Gastroesophageal sphincter (tissue), 4 donors: ENCODE results near the gene RABL2A. TPM values are rescaled to one million over a fixed set of nuclear protein-coding genes. Genes with fewer than 3 reads are reported as not detected.
"Not testable (repeated sequence)": the region's sequence is repeated elsewhere in the genome, so short reads cannot be mapped to it uniquely, and the experiment has no call there.

Experiments used
- ATAC-seq: fragments of 150-250 bp; one replicate; pipeline ENCODE4 v1.9.1; 2016; ENCODE audit warnings: mild to moderate bottlenecking, moderate library complexity
- H3K27ac ChIP-seq, 4 donors: fragments of 200-600 bp; sonication (generic) in 3 of 4; 1 replicate in 3 of 4; 2 replicates in 1 of 4; pipeline ENCODE4 v1.5.1; 2016 to 2019
- H3K27me3 ChIP-seq: fragments of 200-600 bp; sonication (generic); one replicate; pipeline ENCODE4 v1.5.1; 2019
- H3K36me3 ChIP-seq, 2 donors: fragments of 200-600 bp; sonication (generic); one replicate each; pipeline ENCODE4 v1.5.1; 2019; ENCODE audit warnings: control low read depth in 1 of 2
- H3K4me1 ChIP-seq, 3 donors: fragments of 200-600 bp; sonication (generic); 1 replicate in 2 of 3; 2 replicates in 1 of 3; pipeline ENCODE4 v1.5.1; 2016 to 2019; ENCODE audit warnings: control low read depth in 2 of 3
- H3K4me3 ChIP-seq, 2 donors: fragments of 200-600 bp; sonication (generic); one replicate each; pipeline ENCODE4 v1.5.1; 2019; ENCODE audit warnings: mild to moderate bottlenecking in 1 of 2, moderate library complexity in 1 of 2
- H3K9me3 ChIP-seq, 3 donors: fragments of 200-600 bp; sonication (generic); one replicate each; pipeline ENCODE4 v1.5.1; 2017 to 2019; ENCODE audit warnings: control low read depth in 2 of 3
- POLR2A ChIP-seq, 2 donors: fragments of 450-650 bp; IDR thresholded peaks; one replicate each; pipeline ENCODE4 v1.6.1; 2017; ENCODE audit warnings: antibody characterized with exemption in 2 of 2, mild to moderate bottlenecking in 2 of 2, moderate library complexity in 1 of 2
- POLR2AphosphoS5 ChIP-seq: sonication (generic); formaldehyde crosslinking; IDR thresholded peaks from one replicate; pipeline ENCODE4 v1.6.1; 2017; ENCODE audit warnings: antibody characterized with exemption
- WGBS, 2 donors: methylation state at CpG; one replicate each; pipeline ENCODE4 v1.1.5; 2018; ENCODE audit warnings: low coverage in 1 of 2; 5-methylcytosine and 5-hydroxymethylcytosine counted together
- total RNA-seq, 4 donors: library from RNA; depleted of rRNA; stranded (reverse); fragments of >200 nt; gene quantifications; one replicate each; pipeline ENCODE4 v1.1.0, GENCODE V29; 2016
- TF ChIP-seq, protein P1 (sequence below), 4 experiments: fragments of 200-600 bp in 2 of 4; fragments of 450-650 bp in 2 of 4; sonication (generic) in 1 of 4; IDR thresholded peaks; one replicate each; pipeline ENCODE4 v1.5.1; 2017 to 2019; ENCODE audit warnings: antibody characterized with exemption in 4 of 4, mild to moderate bottlenecking in 2 of 4, moderate library complexity in 2 of 4

RABL2A gene
- total RNA-seq = 10 to 100 TPM in 3 of 4 donors, 1 to 10 TPM in 1; 3.0 to 19.9 (median 14.1) TPM

DNA sequence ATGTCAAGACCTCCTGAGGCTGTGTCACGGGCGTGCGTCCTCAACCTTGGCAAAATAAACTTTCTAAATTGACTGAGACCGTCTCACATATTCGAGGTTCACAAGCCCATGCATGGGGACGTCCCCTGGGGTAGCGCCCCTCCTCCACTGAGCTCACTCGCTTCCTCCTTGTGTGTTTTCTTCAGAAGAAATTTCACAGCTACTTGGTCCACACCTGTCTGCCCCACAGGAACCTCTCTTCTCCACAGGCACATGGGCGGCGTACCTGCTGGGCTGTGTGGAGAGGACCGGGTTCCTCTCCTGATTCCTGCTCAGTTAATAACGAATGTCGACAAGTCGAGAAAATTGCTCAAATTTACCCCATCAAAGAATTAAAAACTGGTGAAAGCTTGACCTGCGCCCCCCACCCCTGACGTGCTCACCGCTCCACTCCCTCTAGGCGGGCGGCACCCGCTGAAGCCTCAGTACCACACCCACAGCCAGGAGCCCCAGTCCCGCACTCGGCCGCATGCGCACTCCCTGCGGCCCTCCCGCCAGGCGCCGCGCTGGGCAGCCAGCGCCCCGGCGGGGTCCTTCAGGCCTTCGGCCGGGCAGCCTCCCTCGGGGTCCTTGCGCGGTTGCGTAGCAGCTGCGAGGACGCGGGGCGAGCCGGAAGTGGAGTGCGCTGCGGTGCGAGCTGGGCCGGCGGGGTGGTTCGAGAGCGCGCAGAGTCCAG is at the start of gene RABL2A:
Gene RABL2A, plus strand, starts transcription at position 651 of the 715 bp plus-strand sequence. CDS start 1,341 bp downstream, outside the sequence.
- peak; percentile 100 for ATAC-seq
- peaks cover 0 to 16% (median 0%) of the 10 kb centered on the region in 3 donors for H3K4me1 ChIP-seq
- peak within 1 kb of the TSS; percentile 55 to 57 for H3K4me3 ChIP-seq
- peaks cover 0 to 26% of the 10 kb centered on the region in 2 donors for H3K36me3 ChIP-seq
- not testable (repeated sequence) for H3K27me3 ChIP-seq, H3K9me3 ChIP-seq
- WGBS, 2 donors = 0% methylated on average over 2 of the region's 51 CpGs; no CpG with 5 or more reads in 1 of the 2 donors
- peak within 1 kb of the TSS in 2 of 4 donors; percentile 57 to 72 for H3K27ac ChIP-seq
- TF ChIP-seq POLR2AphosphoS5 (peak; percentile 37), POLR2A (IDR thresholded peaks at IDR 0.05) (peak in 1 of 2 donors; percentile 30)
- TF ChIP-seq, protein P1, sequence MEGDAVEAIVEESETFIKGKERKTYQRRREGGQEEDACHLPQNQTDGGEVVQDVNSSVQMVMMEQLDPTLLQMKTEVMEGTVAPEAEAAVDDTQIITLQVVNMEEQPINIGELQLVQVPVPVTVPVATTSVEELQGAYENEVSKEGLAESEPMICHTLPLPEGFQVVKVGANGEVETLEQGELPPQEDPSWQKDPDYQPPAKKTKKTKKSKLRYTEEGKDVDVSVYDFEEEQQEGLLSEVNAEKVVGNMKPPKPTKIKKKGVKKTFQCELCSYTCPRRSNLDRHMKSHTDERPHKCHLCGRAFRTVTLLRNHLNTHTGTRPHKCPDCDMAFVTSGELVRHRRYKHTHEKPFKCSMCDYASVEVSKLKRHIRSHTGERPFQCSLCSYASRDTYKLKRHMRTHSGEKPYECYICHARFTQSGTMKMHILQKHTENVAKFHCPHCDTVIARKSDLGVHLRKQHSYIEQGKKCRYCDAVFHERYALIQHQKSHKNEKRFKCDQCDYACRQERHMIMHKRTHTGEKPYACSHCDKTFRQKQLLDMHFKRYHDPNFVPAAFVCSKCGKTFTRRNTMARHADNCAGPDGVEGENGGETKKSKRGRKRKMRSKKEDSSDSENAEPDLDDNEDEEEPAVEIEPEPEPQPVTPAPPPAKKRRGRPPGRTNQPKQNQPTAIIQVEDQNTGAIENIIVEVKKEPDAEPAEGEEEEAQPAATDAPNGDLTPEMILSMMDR (IDR thresholded peaks at IDR 0.05) = peak in 1 of 4 experiments; percentile 11

DNA sequence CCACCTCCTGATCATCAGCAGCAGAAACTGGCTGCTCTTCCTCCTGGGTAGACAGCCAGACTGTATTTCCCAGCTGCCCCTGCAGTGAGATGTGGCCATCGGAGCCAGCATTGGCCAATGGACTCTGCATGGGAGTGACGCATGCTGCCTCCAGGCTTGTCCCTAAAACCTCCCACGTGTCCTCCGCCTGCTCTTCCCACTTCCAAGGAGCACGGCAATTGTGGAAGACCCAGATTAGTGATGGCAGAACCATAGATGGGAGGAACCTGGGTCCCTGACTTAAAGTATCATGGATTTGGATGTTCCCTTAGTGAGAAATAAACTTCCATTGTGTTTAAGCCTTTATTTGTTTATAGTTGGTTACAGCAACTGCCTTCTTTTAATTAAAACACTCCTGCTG is 48.6 kb upstream of the RABL2A start:
- not testable (repeated sequence) for ATAC-seq, H3K9me3 ChIP-seq, H3K27me3 ChIP-seq, H3K4me3 ChIP-seq, H3K36me3 ChIP-seq, H3K4me1 ChIP-seq, H3K27ac ChIP-seq
- TF ChIP-seq POLR2AphosphoS5 = peak; percentile 10
- 0% methylated on average over 2 of the region's 5 CpGs; no CpG with 5 or more reads in 1 of the 2 donors for WGBS, 2 donors

DNA sequence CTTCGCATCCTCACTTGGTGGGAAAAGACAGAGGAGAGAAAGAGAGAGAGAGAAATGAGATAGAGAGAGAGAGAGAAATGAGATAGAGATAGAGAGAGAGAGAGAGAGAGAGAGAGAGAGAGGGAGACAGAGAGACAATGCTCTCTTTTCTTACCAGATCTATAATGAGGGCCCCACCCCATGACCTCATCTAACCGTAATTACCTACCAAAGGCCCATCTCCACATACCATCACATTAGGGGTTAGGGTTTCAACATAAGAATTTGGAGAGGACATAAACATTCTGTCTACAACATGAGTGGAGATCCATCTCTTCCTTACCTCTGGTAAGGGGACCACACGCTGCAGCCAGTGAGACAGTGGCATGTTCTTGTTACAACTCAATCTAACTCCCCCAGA is 44.6 kb upstream of the RABL2A start:
- H3K36me3 ChIP-seq, H3K9me3 ChIP-seq, H3K27me3 ChIP-seq, ATAC-seq, H3K27ac ChIP-seq, H3K4me3 ChIP-seq: not testable (repeated sequence)
- 85 to 86% methylated on average over 2 to 3 of the region's 3 CpGs for WGBS, 2 donors
- H3K4me1 ChIP-seq = peaks cover 0 to 33% (median 0%) of the 10 kb centered on the region in 3 donors

DNA sequence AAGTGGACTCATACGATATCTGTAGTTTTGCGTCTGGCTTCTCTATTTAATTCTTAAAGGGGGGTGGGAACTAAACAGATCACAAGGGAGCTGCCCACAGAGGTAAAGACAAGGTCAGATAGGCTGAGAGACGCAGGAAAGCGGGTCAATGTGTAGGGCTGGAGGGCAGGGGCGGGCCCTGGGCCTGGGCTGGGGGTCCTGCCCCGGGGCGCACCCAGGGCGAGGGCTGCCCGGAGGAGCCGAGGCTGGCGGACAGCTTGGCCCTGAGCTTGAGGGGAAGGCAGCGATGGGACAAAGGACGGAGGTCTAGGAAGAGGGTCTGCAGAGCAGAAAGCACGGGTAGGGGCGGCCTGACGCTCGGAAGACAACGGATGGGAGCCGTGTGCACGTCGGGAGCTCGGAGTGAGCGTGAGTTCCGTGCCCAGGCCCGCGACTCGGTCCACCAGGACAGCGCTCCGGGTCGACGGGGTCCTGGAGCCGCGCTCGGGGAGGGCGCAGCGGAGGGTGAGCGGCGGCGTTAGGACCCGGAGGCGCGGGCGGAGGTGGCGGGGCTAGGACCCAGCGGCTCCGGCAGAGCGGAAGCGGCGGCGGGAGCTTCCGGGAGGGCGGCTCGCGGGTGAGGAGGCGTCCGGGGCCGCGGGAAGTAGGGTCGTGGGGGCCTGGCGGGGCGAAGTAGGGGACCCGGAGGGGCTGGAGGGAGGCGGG is 43.4 kb upstream of the RABL2A start:
- WGBS, 2 donors = 1 to 7% methylated on average over 3 to 26 of the region's 63 CpGs
- not testable (repeated sequence) for H3K36me3 ChIP-seq, H3K27me3 ChIP-seq, H3K9me3 ChIP-seq, ATAC-seq
- TF ChIP-seq POLR2AphosphoS5 (peak; percentile 79), POLR2A (IDR thresholded peaks at IDR 0.05) (peak; percentile 55 to 60)
- Histone ChIP-seq H3K4me3 (peak overlapping the region; percentile 30 to 59), H3K4me1 (peaks cover 0 to 39% (median 0%) of the 10 kb centered on the region in 3 donors), H3K27ac (peak overlapping the region; percentile 41 to 87 (median 85))

DNA sequence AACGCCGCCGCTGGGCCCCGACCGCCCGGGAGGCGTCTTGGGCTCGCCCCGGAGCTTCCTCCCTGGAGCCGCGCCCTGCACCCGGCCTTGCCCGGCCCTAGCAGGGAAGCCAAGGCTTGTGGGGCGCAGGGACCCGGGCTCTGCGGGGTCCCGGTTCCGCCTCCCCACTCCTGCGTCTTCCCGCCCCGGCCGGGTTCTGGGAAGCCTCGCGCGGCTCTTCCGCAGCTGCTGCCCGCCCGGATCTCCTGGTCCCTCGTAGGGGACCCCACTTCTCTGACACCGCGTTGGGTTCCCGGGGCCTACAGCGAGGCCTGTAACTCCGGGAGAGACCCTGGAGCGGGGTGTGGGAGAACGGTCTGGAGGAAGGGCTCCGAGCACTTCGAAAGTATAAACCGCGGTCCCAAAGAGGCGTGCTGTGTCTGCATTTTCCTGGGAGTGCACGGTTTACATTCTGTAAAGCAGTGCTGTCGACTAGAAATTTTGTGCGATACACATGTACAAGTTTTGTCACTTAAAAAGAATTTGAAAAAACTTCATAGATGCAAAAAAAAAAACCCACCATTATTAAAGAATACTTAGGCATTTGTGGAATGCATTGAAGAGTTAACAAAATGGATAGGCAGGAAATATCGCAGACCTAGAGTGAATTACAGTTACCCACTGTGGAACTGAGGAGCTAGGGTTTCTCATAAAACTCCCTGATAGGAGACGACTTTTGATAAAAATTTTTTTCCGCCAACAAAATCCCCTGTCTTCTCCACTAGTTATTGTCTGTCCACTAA is 42.6 kb upstream of the RABL2A start:
- Histone ChIP-seq H3K4me3 (peak overlapping the region; percentile 30 to 59), H3K27ac (peak overlapping the region; percentile 41 to 87 (median 85)), H3K4me1 (peaks cover 0 to 39% (median 0%) of the 10 kb centered on the region in 3 donors)
- H3K9me3 ChIP-seq, H3K36me3 ChIP-seq, H3K27me3 ChIP-seq, ATAC-seq: not testable (repeated sequence)
- WGBS, 2 donors = 7 to 12% methylated on average over 5 to 6 of the region's 47 CpGs

DNA sequence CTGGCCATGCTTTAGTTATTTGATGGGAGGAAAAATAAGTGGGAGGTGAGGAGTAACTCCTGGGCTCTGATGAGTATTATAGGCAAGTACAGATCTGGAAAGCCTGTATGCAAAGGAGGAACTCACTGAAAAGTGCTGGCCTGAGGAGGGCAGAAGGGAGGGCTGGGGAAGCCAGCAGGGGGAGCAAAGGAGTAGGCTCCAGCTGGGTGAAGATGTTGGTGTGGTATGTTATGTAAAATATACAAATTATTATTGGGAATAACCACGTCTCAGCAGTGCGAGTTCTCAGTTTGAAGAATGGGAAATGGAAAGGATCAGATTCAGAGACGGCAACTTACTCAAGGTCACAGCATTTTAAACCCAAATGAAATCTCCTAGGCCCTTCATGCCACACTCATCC is 39.9 kb upstream of the RABL2A start:
- peaks cover 0 to 39% (median 0%) of the 10 kb centered on the region in 3 donors for H3K4me1 ChIP-seq
- TF ChIP-seq, protein P1 (IDR thresholded peaks at IDR 0.05) = peak in 3 of 4 experiments; percentile 33 to 47 (median 41)
- ATAC-seq, H3K9me3 ChIP-seq, H3K27me3 ChIP-seq, H3K27ac ChIP-seq, H3K4me3 ChIP-seq, H3K36me3 ChIP-seq: not testable (repeated sequence)
- 42 to 44% methylated on average over 3 of the region's 3 CpGs for WGBS, 2 donors

DNA sequence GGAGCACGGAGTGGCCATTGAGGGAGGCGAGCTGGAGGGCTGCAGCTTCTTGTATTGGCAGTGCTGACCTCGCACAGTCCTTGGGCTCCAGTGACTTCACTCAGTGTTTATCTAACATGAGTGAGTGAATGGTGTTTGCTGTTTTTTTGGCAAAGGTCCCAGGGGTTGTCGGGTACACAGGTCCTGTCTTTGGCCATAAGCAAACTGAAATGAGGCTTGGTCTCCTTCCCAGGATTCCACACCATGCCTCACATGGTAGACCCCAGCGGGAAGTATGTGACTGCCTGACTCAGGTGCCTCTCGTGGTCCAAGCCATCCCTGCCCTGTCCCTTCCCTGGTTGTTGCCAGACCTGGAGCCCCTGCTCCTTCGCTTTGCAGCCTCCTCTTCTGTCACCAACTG is 37.5 kb upstream of the RABL2A start:
- not testable (repeated sequence) for H3K27me3 ChIP-seq, H3K4me3 ChIP-seq, H3K27ac ChIP-seq, H3K36me3 ChIP-seq, ATAC-seq, H3K9me3 ChIP-seq
- peaks cover 0 to 28% (median 0%) of the 10 kb centered on the region in 3 donors for H3K4me1 ChIP-seq
- no CpG with 5 or more reads among the region's 7 CpGs for WGBS, 2 donors

DNA sequence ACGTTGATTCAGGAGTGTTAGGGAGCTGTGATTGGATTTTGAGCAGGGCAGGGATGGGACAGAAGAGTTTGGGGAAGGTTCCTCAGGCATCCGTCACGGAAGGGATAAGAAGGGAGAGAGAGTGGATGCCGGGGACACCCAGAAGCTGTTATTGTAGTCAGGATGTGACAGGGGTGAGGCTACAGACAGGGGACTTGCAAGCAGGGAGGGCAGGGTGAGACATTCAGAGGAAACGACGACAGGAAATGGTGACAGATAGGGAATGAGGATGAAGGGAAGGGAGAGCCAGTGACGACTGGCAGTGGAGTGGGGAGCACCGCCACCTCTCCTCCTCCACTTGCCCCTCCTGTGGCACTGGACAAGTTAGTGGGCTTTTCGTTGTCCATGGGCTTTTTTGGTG is 35.1 kb upstream of the RABL2A start:
- H3K27me3 ChIP-seq, H3K4me3 ChIP-seq, H3K9me3 ChIP-seq, H3K36me3 ChIP-seq, ATAC-seq, H3K27ac ChIP-seq, H3K4me1 ChIP-seq: not testable (repeated sequence)
- no CpG with 5 or more reads among the region's 9 CpGs for WGBS, 2 donors

DNA sequence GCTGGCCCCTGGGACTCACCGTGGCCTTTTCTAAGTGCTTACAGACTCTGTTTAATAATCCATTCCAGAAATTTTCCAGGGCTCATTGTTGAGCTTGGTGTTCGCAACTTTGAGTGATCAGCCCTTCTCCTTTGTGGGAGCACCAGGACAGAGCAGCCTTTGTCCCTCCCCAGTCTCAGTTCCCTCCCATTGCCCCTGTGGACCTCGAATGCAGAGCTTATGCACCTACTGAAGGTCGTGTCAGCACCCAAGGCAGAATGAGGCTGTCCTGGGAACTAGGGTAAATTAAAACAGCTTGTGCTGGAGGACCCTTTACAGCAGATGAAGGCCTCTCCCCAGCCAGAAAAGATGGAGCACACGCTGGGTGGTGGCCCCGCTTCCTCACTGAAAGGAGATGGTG is 33.8 kb upstream of the RABL2A start:
- not testable (repeated sequence) for H3K4me1 ChIP-seq, H3K27me3 ChIP-seq, H3K36me3 ChIP-seq, H3K27ac ChIP-seq, H3K9me3 ChIP-seq, H3K4me3 ChIP-seq, ATAC-seq
- WGBS, 2 donors = 50% methylated on average over 2 of the region's 6 CpGs; no CpG with 5 or more reads in 1 of the 2 donors

DNA sequence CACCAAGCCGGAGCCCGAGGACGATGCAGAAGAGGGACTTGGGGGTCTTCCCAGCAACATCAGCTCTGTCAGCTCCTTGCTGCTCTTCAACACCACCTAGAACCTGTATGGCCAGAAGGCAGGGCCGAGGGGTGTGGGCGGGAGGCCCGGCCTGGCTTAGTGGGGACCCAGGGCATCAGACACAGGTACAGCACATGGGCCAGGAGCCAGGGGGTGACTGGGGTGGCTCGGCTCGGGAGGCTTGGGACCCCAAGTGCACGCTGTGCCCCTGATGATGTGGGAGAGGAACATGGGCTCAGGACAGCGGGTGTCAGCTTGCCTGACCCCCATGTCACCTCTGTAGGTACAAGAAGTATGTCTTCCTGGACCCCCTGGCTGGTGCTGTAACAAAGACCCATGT is 31.3 kb upstream of the RABL2A start:
- not testable (repeated sequence) for H3K27me3 ChIP-seq, H3K4me3 ChIP-seq, ATAC-seq, H3K4me1 ChIP-seq, H3K9me3 ChIP-seq, H3K27ac ChIP-seq
- peaks cover 0 to 11% of the 10 kb centered on the region in 2 donors for H3K36me3 ChIP-seq
- 100% methylated on average over 1 of the region's 10 CpGs; no CpG with 5 or more reads in 1 of the 2 donors for WGBS, 2 donors
